Measurements from ENCODE around the gene COL18A1.
"Not testable (repeated sequence)": the region's sequence is repeated elsewhere in the genome, so short reads cannot be mapped to it uniquely, and the experiment has no call there.

The COL18A1 gene

GRCh38 chr21:45367402-45368351 lies 37.3 kb upstream of the COL18A1 start:
- peak in 1 of 14 donors; percentile 27 for DNase-seq

- DNase-seq, result not testable (repeated sequence)
Measured at GRCh38 chr21:45369018-45369417, 35.9 kb upstream of the COL18A1 start.

GRCh38 chr21:45370575-45370974 lies 34.4 kb upstream of the COL18A1 start:
- DNase-seq, result no peak

GRCh38 chr21:45371081-45371480 lies 33.9 kb upstream of the COL18A1 start:
- no peak for DNase-seq

GRCh38 chr21:45371655-45372054 lies 33.3 kb upstream of the COL18A1 start:
- DNase-seq, result no peak

- no peak for DNase-seq
Measured at GRCh38 chr21:45372732-45373355, 32.1 kb upstream of the COL18A1 start.

- no peak for DNase-seq
Measured at GRCh38 chr21:45373991-45374816, 30.8 kb upstream of the COL18A1 start.

GRCh38 chr21:45374826-45375455 lies 30.0 kb upstream of the COL18A1 start:
- DNase-seq, result no peak

- DNase-seq, result no peak
Measured at GRCh38 chr21:45376459-45377324, 28.3 kb upstream of the COL18A1 start.

- DNase-seq, result no peak
Measured at GRCh38 chr21:45377325-45377709, 27.6 kb upstream of the COL18A1 start.

- DNase-seq, result no peak
Measured at GRCh38 chr21:45377866-45378257, 27.1 kb upstream of the COL18A1 start.

GRCh38 chr21:45378258-45378966 lies 26.6 kb upstream of the COL18A1 start:
- no peak for DNase-seq

GRCh38 chr21:45379171-45379900 lies 25.6 kb upstream of the COL18A1 start:
- no peak for DNase-seq

- no peak for DNase-seq
Measured at GRCh38 chr21:45379901-45380330, 25.0 kb upstream of the COL18A1 start.

- no peak for DNase-seq
Measured at GRCh38 chr21:45380566-45380965, 24.4 kb upstream of the COL18A1 start.

GRCh38 chr21:45381036-45381787 lies 23.8 kb upstream of the COL18A1 start:
- DNase-seq, result no peak

- no peak for DNase-seq
Measured at GRCh38 chr21:45381865-45382696, 22.9 kb upstream of the COL18A1 start.

GRCh38 chr21:45382697-45382997 lies 22.3 kb upstream of the COL18A1 start:
- DNase-seq, result no peak

Measured in C1 segment of cervical spinal cord (tissue), 14 donors.